ENCODE measurements around the gene CDC5L.

The CDC5L gene

GRCh38 chr6:44499609-44500008 is 112.1 kb downstream of the CDC5L start:
- DNase-seq (ENCODE audit: low read depth in 2 of 2), result no peak

Data from stimulated activated CD8-positive, alpha-beta memory T cell treated with anti-CD3 and anti-CD28 coated beads, Interleukin-15, amount 100 ng/mL, for 4 hours (primary cell).